ENCODE data around the gene PPP5C.

The PPP5C gene

DNA sequence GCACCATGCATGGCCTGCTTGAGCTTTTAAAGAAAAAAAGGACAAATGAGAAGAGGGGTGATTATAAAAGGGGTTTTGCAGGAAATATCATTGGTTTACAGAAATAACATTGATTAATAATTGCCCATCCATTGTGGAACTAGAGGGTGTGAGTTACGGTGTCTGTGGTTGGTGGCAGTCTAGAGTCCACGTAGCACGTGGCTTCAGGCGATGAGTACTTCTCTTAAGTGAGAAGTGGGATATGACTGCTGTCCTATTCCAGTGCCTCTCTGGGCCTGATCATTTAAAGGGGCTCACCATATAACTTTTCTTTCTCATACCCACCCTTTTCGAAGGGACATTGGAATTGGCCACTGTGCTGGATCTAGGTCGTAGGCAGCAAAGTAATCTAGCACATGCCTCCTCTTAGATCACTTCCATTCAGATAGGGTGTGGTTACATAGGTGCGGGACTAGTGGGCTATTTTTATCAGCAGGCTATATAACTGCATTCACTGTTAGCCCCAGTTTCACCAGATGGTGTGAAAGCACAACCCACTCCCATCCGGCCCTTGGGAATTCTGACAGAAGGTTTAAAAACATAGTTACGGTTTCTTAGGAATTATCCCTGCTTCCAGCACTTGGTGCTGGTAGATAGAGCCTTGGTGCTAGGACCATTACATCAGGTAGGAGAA, 19.9 kb downstream of the PPP5C start:
- TF ChIP-seq, protein P1, sequence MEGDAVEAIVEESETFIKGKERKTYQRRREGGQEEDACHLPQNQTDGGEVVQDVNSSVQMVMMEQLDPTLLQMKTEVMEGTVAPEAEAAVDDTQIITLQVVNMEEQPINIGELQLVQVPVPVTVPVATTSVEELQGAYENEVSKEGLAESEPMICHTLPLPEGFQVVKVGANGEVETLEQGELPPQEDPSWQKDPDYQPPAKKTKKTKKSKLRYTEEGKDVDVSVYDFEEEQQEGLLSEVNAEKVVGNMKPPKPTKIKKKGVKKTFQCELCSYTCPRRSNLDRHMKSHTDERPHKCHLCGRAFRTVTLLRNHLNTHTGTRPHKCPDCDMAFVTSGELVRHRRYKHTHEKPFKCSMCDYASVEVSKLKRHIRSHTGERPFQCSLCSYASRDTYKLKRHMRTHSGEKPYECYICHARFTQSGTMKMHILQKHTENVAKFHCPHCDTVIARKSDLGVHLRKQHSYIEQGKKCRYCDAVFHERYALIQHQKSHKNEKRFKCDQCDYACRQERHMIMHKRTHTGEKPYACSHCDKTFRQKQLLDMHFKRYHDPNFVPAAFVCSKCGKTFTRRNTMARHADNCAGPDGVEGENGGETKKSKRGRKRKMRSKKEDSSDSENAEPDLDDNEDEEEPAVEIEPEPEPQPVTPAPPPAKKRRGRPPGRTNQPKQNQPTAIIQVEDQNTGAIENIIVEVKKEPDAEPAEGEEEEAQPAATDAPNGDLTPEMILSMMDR (IDR thresholded peaks at IDR 0.05; ENCODE audit: extremely low read depth, missing control alignments), result no peak
- DNase-seq (ENCODE audit: low spot score), result no peak

DNA sequence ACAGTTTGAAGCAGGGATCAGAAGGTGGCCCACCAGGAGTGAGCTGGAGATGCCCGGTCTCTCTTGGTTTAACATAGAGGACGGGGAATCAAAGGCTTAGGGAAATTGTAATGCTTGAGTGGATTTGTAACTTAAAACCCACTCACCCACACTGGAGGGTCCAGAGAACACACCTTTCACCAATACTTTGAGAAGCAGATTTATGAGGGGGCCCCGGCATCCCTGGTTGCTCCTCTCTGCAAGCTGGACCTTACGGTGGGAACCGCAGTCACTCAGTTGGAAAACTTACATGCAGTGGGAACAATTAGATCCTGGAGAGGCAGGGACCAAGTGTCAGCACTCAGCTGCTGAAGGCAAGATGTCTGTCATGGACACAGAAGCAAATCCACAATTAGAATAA, 20.5 kb downstream of the PPP5C start:
- TF ChIP-seq, protein P1 (IDR thresholded peaks at IDR 0.05; ENCODE audit: extremely low read depth, missing control alignments), result no peak

DNA sequence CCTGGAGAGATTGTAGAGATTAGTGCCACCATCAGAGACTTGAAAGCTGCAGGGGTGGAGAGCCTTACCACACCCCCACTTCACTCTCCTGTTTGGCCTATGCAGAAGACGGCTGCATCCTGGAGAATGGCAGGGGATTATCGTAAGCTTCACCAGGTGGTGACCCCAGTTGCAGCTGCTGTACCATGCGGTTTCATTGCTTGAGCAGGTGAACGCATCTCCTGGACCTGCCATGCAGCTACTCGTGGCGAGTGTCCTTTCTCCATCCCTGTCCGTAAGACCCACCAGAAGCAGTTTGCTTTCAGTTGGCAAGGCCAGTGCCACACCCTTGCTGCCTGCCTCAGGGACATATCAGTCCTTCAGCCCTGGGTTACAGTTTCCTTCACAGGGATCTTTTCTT, 21.2 kb downstream of the PPP5C start:
- DNase-seq (ENCODE audit: low spot score), result no peak
- TF ChIP-seq, protein P1 (IDR thresholded peaks at IDR 0.05; ENCODE audit: extremely low read depth, missing control alignments), result no peak

More for the DNA sequence above, 20.5 kb downstream of the PPP5C start:
- DNase-seq (ENCODE audit: low spot score), result no peak

DNA sequence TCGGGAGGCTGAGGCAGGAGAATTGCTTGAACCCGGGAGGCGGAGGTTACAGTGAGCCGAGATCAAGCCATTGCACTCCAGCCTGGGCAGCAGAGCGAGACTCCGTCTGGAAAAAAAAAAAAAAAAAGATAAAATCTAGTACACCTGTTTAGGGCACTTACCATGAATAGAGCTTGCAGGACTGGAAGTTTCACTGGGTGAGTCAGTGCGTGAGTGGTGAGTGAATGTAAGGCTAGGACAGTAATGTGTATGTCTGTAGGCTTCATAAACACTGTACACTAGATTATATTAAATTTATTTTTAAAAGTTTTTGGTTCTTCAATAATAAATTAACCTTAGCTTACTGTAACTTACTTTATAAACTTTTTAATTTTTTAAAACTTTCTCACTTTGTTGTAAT, 22.9 kb downstream of the PPP5C start:
- TF ChIP-seq, protein P1 (IDR thresholded peaks at IDR 0.05; ENCODE audit: extremely low read depth, missing control alignments), result no peak
- DNase-seq (ENCODE audit: low spot score), result no peak

DNA sequence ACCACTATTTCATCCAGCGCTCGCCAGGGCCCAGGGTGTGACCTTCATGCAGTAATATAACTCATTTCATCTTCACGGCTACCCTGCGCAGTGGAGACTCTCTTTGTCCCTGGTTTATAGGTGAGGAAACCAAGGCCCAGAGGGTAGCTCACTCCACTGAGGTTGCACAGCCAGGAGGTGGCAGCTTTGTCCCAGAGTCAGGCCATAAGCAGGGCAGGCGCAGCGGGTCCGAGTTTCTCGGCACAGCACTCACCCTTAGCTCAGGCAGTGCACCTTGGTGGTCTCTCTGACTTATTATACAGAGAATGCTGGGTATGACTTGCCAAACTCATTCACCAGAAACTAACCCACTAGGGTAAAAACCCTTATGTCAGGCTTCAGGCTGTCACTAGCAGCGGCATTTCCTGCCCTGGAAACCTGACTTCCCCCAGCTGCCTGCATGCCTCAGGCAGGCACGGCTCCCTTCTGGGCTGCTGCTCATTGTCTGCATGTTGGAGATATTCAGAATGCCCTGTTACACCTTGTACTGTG, 24.5 kb downstream of the PPP5C start:
- DNase-seq (ENCODE audit: low spot score), result no peak

DNA sequence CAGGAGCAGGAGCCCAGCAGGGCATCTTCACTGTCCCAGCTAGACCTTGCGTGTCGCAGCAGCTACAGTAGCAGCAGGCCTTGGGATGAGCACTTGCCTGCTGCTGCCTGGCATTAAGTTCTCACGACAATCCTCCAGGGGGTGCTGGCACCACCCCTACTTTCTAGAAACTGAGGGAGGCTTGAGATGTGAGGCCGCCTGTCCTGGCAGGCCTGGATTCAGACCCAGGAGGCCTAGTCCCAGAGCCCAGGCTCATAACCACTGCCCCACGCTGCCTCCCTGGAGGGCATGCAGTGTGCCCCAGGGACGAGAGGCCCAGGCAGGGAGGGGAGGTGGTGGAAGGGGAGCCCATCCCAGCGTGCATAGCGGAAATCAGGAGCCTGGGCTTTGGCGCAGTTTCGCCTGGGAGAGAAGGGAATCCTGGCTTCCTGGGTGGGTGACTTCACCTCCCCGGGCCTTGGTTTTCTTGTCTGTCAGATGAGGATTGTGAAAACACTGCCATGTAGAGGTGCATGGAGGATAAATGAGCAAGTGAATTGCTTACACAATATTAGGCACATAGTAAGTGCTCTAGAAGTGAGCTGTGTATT, 26.1 kb downstream of the PPP5C start:
- TF ChIP-seq, protein P1 (IDR thresholded peaks at IDR 0.05; ENCODE audit: extremely low read depth, missing control alignments), result no peak
- no peak for DNase-seq (ENCODE audit: low spot score)

More for the DNA sequence above, 24.5 kb downstream of the PPP5C start:
- TF ChIP-seq, protein P1 (IDR thresholded peaks at IDR 0.05; ENCODE audit: extremely low read depth, missing control alignments), result no peak

Data from GM20000 (cell line).